ENCODE measurements around the gene SUPT4H1.
A peak's percentile ranks its signal among the peaks of the same experiment; 100 is the strongest.

The SUPT4H1 gene

GRCh38 chr17:58328195-58329034 is 23.6 kb downstream of the SUPT4H1 start, which contains the start of gene TSPOAP1:
Gene TSPOAP1, minus strand, starts transcription at chr17:58328795. Its CDS starts 875 bp downstream, at chr17:58327920.
- DNase-seq: peak in 1 of 2 experiments; percentile 33

GRCh38 chr17:58327363-58328194 is 24.4 kb downstream of the SUPT4H1 start:
- no peak for DNase-seq

GRCh38 chr17:58326609-58327362 is 25.2 kb downstream of the SUPT4H1 start:
- DNase-seq: no peak

- no peak for DNase-seq
Measured at GRCh38 chr17:58325976-58326468, 26.0 kb downstream of the SUPT4H1 start.

GRCh38 chr17:58325289-58325726 is 26.7 kb downstream of the SUPT4H1 start:
- peak in 1 of 2 experiments; percentile 22 for DNase-seq

GRCh38 chr17:58324409-58325288 is 27.4 kb downstream of the SUPT4H1 start:
- no peak for DNase-seq

- DNase-seq: no peak
Measured at GRCh38 chr17:58324056-58324408, 28.0 kb downstream of the SUPT4H1 start.

GRCh38 chr17:58323366-58324055 is 28.5 kb downstream of the SUPT4H1 start:
- no peak for DNase-seq

GRCh38 chr17:58322581-58323185 is 29.3 kb downstream of the SUPT4H1 start:
- DNase-seq: no peak

- DNase-seq: no peak
Measured at GRCh38 chr17:58321571-58322525, 30.2 kb downstream of the SUPT4H1 start.

GRCh38 chr17:58320570-58321323 is 31.3 kb downstream of the SUPT4H1 start:
- no peak for DNase-seq

GRCh38 chr17:58320163-58320558 is 31.8 kb downstream of the SUPT4H1 start:
- no peak for DNase-seq

- no peak for DNase-seq
Measured at GRCh38 chr17:58319173-58320162, 32.5 kb downstream of the SUPT4H1 start.

GRCh38 chr17:58318627-58319172 is 33.3 kb downstream of the SUPT4H1 start:
- DNase-seq: no peak

GRCh38 chr17:58318065-58318481 is 33.9 kb downstream of the SUPT4H1 start:
- no peak for DNase-seq

- DNase-seq: no peak
Measured at GRCh38 chr17:58317421-58318064, 34.5 kb downstream of the SUPT4H1 start.
